Stimulated activated CD4-positive, alpha-beta T cell treated with anti-CD3 and anti-CD28 coated beads, TNF-alpha, amount 100 ng/mL, for 4 hours (primary cell): ENCODE results near the gene DYNC2I2.
"Not testable (repeated sequence)": the region's sequence is repeated elsewhere in the genome, so short reads cannot be mapped to it uniquely, and the experiment has no call there.

ENCODE experiments used
- DNase-seq, 3 experiments: peaks; one replicate each; pipeline ENCODE4 v3.0.0-alpha.2; 2020; ENCODE audit warnings: low read depth in 3 of 3

The DYNC2I2 gene

GRCh38 chr9:128685636-128686489 lies 29.2 kb upstream of the DYNC2I2 start:
- no peak for DNase-seq

GRCh38 chr9:128684325-128685199 lies 27.9 kb upstream of the DYNC2I2 start:
- DNase-seq = peak in 2 of 3 experiments; percentile 44 to 59

- DNase-seq = no peak
Observed at GRCh38 chr9:128684065-128684324, 27.3 kb upstream of the DYNC2I2 start.

GRCh38 chr9:128683340-128684064 lies 26.9 kb upstream of the DYNC2I2 start:
- DNase-seq = no peak

GRCh38 chr9:128677794-128678193 lies 21.1 kb upstream of the DYNC2I2 start:
- DNase-seq = no peak

GRCh38 chr9:128675382-128675781 lies 18.7 kb upstream of the DYNC2I2 start:
- no peak for DNase-seq

- no peak for DNase-seq
Observed at GRCh38 chr9:128669786-128670185, 13.1 kb upstream of the DYNC2I2 start.

- DNase-seq = not testable (repeated sequence)
Observed at GRCh38 chr9:128666481-128666941, 9.9 kb upstream of the DYNC2I2 start.

- DNase-seq = no peak
Observed at GRCh38 chr9:128657796-128658195, 1.1 kb upstream of the DYNC2I2 start.

GRCh38 chr9:128657344-128657704 lies 677 bp upstream of the DYNC2I2 start:
- no peak for DNase-seq

- no peak for DNase-seq
Observed at GRCh38 chr9:128654481-128654880, 2.2 kb downstream of the DYNC2I2 start.

GRCh38 chr9:128653908-128654307 lies 2.7 kb downstream of the DYNC2I2 start:
- DNase-seq = no peak

- no peak for DNase-seq
Observed at GRCh38 chr9:128651798-128652197, 4.8 kb downstream of the DYNC2I2 start.

GRCh38 chr9:128648206-128648605 lies 8.4 kb downstream of the DYNC2I2 start:
- DNase-seq = peak; percentile 44 to 51 (median 46)

- DNase-seq = no peak
Observed at GRCh38 chr9:128643519-128644300, 12.9 kb downstream of the DYNC2I2 start.

GRCh38 chr9:128642675-128643245 lies 13.9 kb downstream of the DYNC2I2 start:
- no peak for DNase-seq

- no peak for DNase-seq
Observed at GRCh38 chr9:128640603-128641002, 16.0 kb downstream of the DYNC2I2 start.

GRCh38 chr9:128638580-128638979 lies 18.1 kb downstream of the DYNC2I2 start:
- DNase-seq = no peak

- DNase-seq = no peak
Observed at GRCh38 chr9:128637656-128638055, 19.0 kb downstream of the DYNC2I2 start.

GRCh38 chr9:128636556-128637530 lies 19.8 kb downstream of the DYNC2I2 start:
- DNase-seq = no peak
